NCI-H2196 treated with DMSO at 0.1 percent for 48 hours (cell line): ENCODE measurements around the gene MYO1D.
"Not testable (repeated sequence)": the region's sequence is repeated elsewhere in the genome, so short reads cannot be mapped to it uniquely, and the experiment has no call there.

Experiments used
- DNase-seq: peaks from one replicate; lab custom pipeline; 2025; ENCODE audit not compliant: unreplicated experiment; lab: John Stamatoyannopoulos, UW

MYO1D gene

DNA sequence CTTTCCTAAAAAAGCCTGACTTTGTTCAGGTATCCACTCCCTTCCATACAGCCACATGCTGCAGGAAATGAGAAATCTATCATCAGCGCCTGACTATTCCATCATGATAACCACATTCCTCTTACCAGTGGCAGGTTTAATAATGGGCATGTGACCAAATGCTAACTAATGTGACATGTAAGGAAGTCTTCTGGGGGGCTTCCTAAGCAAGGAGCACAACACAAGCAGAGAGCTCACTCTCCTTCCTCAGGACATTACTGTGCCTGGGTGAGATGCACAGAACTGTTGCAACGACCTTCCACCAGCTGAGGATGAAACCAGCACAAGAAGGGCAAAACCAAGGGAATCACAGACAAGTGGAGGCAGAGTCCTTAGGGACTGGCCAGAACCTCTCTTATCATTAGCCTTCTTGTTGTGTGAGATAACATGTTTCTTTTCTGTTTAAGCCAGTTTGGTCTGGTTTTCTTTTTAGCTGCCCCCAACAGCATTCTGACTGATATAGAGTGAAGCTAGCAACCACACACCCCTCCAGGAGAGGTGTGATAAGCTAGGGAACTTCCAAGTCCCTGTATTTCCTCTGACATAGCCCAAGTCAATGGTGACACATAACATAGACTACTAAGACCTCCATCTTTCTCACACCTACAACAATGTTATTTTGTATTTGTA, 16.9 kb downstream of the MYO1D start:
- DNase-seq: no peak

DNA sequence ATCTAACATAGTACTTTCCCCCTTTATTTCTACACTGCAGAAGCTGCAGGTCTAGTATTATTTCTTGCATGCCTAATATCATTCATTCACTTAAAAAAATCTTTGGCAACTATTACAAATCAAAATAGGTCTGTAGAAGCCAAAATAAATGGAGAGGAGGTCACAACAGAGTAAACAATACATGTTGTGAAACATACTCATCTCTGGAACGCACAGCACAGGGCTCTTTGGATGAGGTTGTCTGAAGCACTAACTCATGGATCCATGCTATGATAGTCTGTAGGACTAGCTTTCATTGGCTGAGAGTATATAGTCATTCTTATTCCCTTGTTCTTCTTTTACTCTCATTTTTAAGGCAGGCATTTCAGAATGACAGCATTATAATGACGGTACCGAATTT, 21.3 kb downstream of the MYO1D start:
- no peak for DNase-seq

DNA sequence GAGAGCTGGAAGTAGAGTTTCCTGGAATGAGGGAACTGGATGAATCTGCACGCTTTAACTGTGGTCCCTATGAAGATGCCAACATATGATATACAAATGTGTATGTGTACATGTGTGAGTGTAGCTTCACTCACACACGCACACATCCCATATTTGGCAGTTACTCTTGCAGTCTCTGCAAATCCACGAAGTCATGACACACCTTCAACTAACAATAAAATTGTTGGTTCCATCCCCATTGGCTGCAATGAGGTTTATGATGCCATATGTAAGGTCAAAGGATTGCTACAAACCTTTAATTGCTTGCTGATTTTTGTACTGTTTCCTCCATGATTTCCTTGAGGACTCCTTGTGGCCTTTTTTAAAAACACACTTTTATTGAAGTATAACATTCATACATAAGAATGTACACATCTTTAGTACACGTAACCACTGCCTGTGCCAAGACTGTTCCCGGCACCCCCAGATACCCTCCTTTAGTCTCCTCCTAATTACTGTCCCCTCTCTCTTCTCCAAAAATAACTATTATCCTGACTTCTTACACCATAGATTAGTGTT, 22.0 kb downstream of the MYO1D start:
- DNase-seq: no peak

DNA sequence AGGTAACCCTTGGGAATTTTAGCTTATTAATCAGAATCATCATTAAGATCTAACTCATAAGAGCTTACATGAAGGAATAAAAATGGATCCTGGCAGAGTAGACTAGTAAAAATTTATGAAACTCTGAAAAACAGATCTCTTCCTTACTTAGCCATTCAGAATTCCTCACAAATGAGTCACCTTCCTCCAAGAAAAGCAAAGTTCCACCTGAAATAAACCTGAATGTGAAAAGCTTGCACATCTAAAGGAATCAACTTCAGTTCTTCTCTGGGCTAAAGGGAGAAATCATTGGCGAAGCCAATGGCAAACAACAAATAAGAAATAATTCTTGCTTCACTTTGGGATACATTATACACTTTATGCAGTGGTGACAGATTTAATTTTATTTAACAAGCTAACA, 22.7 kb downstream of the MYO1D start:
- no peak for DNase-seq

DNA sequence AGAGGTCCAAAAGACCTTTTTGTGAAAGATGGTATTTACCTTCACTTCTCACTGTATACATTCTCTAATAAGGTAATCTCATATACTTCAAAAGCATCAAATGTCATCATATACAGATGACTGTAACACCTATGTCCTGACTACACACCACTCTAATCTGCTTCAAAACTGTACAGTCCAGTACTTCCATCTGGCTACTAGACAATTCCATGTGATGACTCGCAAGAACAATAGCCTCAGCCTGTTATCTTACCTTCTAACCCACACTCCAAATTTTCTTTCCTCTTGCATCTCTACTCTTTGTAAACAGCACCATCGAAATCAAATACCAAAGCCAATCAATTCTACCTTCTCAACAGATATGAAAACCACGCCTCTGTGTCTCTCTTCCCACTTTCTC, 24.1 kb downstream of the MYO1D start:
- no peak for DNase-seq

DNA sequence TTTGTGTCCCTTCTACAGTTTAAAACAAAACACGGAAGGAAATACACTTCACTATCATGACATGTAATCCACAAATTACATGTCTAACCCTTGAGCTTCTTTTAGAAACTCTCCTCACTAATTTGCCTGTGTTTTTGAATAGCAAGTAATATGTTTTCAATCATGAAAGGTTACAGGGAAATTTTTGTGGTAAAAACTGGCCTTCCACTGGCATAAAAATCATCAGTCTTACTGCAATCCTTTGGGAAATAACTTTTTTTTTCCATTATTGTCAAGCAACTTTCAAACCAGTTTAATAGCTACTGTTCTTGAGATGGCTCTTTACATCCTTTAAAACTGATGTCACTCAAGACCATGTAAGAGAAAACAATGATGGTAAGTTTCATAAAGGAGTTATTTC, 27.0 kb downstream of the MYO1D start:
- DNase-seq: no peak

DNA sequence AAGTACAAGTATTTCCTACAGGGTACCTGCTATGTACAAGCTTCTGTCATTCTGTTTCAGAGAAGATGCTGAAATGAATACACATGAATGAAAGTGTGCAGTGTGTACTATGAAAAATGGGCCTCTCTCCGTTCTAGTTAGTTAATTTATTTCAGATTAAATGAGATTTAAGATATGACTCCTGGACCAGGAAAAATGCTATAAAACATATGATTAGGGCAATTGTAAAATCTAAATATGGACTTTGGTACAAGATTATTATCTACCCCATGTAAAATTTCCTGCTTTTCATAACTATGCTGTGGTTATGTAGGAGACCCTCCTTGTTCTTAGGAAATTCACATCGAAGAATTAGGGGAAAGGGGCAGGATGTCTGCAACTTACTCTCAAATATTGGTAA, 28.9 kb downstream of the MYO1D start:
- no peak for DNase-seq

DNA sequence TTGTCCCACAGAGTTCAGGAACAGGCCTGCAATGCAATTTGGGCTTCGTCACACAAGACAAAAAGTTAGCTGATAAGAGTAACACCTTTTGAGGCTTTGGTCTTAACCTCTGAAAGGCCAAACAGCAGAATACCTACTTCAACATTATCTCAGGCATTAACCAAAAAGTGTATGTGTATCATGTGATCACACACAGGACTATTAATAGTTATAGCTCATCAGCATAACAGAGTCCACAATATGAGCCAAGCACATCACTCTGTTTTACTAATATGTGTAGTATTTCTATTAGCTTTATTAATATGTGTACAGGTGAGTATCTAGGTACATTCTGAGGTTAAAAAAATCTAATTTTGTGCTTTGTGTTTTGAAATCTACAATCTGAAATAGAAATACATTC, 30.8 kb downstream of the MYO1D start:
- no peak for DNase-seq

DNA sequence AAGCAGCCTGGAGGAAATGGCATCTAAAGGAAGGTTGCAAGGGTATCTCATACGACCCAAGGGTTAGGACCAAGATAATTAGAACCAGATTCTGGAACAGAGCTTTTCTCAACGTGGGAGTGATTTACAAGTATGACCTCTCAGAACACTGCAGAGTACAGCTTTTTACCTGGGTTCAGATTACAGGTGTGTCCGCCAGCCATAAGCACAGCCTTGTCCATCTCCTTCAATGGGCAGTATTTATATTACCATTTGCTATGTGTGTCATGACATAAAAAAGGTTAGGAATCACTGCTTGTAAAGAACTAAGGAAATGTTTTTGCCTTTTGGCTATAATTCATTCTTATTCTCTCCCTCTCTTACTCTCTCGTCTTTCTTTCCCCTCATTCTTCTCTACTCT, 36.7 kb downstream of the MYO1D start:
- DNase-seq: no peak

DNA sequence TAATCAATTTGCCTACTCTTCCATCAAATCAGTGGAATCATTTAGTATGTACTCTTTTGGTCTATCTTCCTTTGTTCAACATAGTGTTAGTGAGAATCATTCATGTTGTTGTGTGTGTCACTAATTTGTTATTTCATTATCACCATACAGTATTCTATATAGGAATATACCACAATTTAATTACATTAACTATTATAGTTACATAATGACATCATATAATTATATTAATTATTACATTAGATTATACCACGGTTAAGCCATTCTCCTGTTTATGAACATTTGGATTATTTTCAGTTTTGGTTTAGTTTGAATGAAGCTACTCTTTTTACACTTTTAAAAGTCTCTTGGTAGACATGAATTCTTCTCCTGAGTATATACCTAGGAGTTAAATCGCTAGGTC, 40.4 kb downstream of the MYO1D start:
- no peak for DNase-seq

DNA sequence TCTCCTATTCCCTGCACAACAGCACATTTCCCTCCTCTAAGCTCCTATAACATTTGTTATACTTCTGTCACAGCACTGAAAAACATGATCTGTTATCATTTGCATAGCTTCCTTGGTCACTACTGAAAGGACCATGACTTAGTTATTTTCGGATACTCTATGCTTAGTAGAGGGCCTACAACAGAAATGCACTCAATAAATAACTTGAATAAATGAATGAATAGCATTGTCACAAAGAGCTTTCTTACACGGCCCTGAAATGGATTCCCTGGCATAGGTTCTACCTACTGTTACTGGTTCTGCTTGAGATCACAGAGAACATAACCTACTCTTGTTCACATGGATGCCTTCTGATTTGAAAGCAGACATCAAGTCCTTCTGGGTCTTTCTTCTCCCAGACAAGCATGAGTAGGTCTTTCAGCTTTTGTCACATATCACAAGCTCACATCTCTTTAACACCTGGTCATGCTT, 41.6 kb downstream of the MYO1D start:
- no peak for DNase-seq

DNA sequence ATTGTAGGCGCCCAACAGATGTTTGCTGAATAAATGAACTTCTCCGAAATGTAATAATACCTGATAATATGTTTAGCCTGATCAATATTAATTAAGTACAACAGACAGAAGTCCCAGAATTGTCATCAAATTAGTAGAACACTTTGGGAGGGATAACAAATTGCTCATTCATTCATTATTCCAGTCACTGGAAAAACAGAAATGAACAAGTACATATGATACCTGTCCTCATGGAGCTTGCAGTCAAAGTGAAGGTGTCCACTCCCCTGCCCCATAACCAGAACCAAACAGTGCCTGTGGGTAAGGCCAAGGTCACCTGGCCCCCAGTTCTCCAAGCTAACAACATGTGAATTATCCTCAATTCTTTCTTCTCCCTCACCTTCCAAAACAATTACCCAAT, 42.8 kb downstream of the MYO1D start:
- no peak for DNase-seq

DNA sequence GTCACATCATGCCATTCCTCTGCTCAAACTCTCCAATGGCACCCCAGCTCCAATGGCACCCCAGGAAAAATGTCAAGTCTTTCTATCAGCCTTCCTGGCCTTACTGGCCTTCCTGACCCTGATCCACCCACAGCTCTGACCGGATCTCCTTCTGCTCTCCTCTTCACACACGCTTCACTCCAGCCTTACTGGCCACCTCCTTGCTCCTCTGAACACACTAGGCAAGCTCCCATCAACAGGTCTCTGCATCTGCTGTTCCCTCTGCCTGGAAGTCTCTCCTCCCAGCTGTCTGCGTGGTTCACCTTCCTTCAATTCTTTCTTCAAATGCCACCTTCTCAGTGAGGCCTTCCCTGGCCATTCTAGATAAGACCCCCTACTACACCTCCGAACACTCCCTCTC, 43.4 kb downstream of the MYO1D start:
- no peak for DNase-seq

DNA sequence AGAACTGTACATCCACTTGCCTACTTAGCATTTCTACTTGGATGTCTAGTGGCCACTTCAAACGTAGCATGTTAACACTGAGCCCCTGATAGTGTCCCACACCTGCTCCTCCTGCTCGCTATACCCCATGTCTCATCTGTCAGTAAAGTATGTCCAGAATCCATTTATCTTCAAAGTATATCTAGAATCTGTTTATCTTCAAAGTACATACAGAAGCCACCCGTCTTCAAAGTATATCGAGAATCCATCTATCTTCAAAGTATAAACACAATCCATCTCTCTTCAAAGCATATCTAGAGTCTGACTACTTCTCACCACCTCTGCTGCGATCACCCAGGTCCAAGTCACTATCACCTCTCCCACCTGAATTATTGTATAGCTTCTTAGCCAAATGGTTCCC, 43.8 kb downstream of the MYO1D start:
- no peak for DNase-seq

DNA sequence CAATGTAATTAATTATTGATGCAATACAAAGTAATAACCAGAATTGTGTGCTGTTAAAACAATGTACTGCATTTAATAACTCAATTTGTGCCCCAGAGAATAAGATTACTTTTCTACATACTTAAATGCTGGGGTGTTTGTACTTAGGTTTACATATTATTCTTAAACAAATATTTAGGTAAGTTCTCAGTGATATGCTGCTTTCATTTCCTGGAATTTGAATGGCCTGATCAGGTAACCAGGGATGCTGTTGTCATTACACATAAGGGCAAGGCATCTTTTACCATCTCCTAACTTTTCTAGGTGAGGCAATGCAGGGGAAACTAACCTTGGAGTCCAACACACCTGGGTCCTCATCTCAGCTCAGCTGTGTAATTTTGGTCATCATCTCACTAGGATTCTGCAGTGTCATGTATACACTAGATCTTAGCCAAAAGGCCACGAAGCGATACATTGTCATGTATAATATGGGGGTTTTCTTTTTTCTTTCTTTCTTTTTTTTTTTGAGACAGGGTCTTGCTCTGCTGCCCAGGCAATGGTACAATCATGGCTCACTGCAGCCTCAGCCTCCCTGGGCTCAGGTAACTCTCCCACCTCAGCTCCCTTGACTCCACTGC, 45.2 kb downstream of the MYO1D start:
- DNase-seq: no peak

DNA sequence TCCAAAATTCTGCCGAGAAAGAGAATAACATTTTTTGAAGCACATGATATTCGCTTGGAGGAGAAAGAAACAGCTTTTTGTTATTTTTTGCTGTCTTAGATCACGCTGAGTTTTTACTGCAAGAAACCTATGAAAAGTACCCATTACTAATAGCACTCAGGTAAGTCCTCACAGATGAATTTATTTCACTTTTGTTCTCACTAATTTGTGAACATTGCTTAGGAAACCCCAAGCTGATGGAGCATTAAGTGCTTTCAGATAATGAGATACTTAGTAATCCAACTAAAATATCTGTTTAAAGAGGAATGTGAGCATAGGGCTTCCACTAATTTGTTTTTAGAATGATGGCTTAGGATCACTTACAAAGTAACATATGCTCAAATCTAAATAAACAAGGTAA, 45.7 kb downstream of the MYO1D start:
- no peak for DNase-seq

DNA sequence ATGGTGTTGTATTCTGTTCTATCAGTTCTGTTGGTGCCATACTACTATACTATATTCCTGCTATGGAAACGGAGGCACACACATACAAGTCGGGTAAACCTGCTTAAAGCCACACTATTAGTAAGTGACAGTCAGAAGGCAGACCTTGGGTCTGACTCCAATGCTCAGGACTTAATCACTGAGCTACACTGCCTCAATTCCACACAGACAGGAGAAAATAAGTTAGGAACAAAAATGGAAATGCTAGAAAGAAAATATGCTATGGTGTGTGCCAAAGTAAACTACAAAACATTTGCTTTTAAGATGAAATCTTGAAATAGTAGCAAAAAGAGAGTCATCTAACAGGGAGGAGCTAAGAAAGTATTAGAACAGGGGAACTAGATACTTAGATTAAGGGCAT, 48.1 kb downstream of the MYO1D start:
- DNase-seq: no peak

DNA sequence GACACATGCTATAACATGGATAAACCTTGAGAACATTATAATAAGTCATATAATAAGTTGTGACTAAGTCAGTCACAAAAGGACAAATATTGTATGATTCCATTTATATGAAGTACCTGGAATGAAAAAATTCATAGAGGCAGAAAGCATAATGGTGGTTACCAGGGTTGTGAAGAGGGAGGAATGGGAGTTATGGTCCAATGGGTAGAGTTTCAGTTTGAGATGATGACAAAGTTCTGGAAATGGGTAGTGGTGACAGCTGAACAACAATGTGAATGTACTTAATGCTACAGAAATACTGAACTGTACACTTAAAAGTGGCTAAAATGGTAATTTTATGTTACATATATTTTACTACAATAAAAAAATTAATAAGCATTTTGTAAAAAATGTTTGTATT, 49.7 kb downstream of the MYO1D start:
- DNase-seq: no peak

DNA sequence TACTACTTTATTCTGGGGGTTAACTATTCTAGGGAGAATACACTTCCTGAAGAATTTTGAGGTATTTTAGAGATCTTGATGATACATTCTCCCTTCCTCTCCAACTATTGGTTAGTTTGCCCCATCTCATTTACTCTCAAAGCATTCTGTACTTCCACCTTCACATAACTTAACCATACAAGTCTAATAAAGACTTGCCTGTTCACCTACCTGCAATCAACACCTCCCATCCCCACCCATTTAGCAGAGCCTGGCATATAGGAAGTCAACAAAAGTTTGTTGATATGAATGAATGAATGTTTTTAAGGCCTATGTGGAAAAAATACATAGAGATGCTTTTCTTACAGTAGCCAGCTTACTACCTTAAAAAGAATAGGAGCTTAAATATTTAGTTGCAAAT, 50.8 kb downstream of the MYO1D start:
- no peak for DNase-seq

DNA sequence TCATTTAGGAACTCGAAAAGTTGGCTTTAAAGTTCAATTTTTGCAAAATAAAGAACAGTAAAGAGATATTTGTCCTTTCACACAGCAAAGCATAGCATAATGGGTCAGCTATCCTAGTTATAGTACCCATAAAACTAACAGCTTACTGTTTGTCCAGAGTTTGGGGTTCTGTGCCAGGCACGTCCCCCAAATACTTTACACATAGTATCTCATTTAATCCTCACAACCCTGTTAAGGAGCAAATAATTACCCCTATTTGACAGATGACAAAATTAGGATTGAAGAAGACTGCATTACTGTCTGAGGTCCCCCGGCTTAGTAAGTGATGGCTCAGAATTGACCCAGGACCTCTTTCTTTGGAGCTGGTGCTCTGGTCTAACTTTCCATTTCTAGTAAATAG, 52.6 kb downstream of the MYO1D start:
- no peak for DNase-seq

DNA sequence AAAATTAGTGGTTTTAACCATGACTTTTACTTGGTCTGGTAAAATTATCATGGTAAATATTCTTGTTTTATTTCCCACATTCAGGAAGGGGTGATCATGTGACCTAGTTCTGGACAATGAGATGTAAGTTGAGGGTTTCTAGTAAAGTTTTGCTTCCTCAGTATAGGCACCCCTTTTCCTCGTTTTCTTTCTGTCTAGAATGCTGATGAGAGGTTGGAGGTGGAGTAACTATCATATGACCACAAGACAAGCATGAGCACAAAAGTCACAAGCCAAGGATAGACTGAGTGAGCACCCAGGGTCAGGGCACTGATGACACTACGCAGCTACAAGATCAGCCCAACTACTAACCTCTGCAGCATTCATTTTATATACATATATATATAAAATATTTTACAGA, 53.9 kb downstream of the MYO1D start:
- no peak for DNase-seq

DNA sequence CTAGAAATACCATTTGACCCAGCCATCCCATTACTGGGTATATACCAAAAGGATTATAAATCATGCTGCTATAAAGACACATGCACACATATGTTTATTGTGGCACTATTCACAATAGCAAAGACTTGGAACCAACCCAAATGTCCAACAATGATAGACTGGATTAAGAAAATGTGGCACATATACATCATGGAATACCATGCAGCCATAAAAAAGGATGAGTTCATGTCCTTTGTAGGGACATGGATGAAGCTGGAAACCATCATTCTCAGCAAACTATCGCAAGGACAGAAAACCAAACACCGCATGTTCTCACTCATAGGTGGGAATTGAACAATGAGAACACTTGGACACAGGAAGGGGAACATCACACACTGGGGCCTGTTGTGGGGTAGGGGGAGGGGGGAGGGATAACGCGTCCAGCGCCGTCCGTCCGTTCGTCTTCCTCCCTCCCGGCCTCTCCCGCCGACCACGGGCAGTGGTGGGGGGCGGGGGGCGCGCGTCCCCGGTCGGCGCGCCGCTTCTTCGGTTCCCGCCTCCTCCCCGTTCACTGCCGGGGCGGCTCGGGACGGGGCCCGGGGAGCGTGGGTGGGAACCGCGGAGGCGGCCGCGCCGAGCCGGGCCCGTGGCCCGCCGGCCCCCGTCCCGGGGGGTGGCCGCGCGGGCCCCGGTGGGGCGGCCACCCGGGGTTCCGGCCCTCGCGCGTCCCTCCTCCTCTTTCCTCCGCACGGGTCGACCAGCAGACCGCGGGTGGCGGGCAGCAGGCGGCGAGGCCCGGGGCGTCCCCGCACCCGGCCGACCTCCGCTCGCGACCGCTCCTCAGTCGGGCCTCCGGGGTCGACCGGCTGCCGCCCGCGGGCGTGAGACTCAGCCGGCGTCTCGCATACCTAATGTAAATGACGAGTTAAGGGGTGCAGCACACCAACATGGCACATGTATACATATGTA, 54.7 kb downstream of the MYO1D start:
- DNase-seq: not testable (repeated sequence)
